Vagina (tissue), 2 donors: ENCODE data around the gene TANK. TPM values are rescaled to one million over a fixed set of nuclear protein-coding genes. Genes with fewer than 3 reads are reported as not detected.
"Not testable (repeated sequence)": the region's sequence is repeated elsewhere in the genome, so short reads cannot be mapped to it uniquely, and the experiment has no call there.

ENCODE experiments used
- DNase-seq, 2 donors: peaks; one replicate each; pipeline ENCODE4 v3.0.0-alpha.2; 2017; ENCODE audit errors: extremely low spot score in 2 of 2
- H3K27ac ChIP-seq: fragments of 200-600 bp; sonication (generic); one replicate; pipeline ENCODE4 v1.5.1; 2019
- H3K27me3 ChIP-seq: fragments of 200-600 bp; sonication (generic); one replicate; pipeline ENCODE4 v1.5.1; 2019
- H3K36me3 ChIP-seq, 2 donors: fragments of 200-600 bp; sonication (generic); one replicate each; pipeline ENCODE4 v1.5.1; 2017 to 2019
- H3K4me1 ChIP-seq: fragments of 200-600 bp; sonication (generic); one replicate; pipeline ENCODE4 v1.5.1; 2019
- H3K4me3 ChIP-seq, 2 donors: fragments of 200-600 bp; sonication (generic); 1 replicate in 1 of 2; 2 replicates in 1 of 2; pipeline ENCODE4 v1.5.1; 2016 to 2019
- H3K9me3 ChIP-seq: fragments of 200-600 bp; sonication (generic); one replicate; pipeline ENCODE4 v1.5.1; 2019
- POLR2A ChIP-seq, 2 donors: fragments of 450-650 bp; IDR thresholded peaks; one replicate each; pipeline ENCODE4 v1.6.1; 2017; ENCODE audit warnings: antibody characterized with exemption in 2 of 2, mild to moderate bottlenecking in 2 of 2, moderate library complexity in 2 of 2
- POLR2AphosphoS5 ChIP-seq, 2 donors: sonication (generic); formaldehyde crosslinking; IDR thresholded peaks; one replicate each; pipeline ENCODE4 v1.9.0; 2017; ENCODE audit warnings: antibody characterized with exemption in 2 of 2, mild to moderate bottlenecking in 2 of 2, low read depth in 1 of 2; ENCODE audit not compliant: insufficient read depth in 1 of 2
- intact Hi-C: fragments of 100-400 bp; cut with DNase I; formaldehyde crosslinking; loops from one replicate; pipeline ENCODE4 v1.15.1; 2023
- total RNA-seq: library from RNA; depleted of rRNA; stranded (reverse); fragments of >200 nt; gene quantifications from one replicate; pipeline ENCODE4 v1.2.3, GENCODE V29; 2016
- TF ChIP-seq, protein P1 (sequence below), 3 experiments: fragments of 450-650 bp in 2 of 3; fragments of 200-600 bp in 1 of 3; sonication (generic) in 1 of 3; IDR thresholded peaks; one replicate each; pipeline ENCODE4 v1.5.1; 2017 to 2019; ENCODE audit warnings: antibody characterized with exemption in 3 of 3, mild to moderate bottlenecking in 2 of 3, moderate library complexity in 2 of 3

Gene TANK
- total RNA-seq, 1 donor from 2014 or later, result 94.0 TPM

DNA sequence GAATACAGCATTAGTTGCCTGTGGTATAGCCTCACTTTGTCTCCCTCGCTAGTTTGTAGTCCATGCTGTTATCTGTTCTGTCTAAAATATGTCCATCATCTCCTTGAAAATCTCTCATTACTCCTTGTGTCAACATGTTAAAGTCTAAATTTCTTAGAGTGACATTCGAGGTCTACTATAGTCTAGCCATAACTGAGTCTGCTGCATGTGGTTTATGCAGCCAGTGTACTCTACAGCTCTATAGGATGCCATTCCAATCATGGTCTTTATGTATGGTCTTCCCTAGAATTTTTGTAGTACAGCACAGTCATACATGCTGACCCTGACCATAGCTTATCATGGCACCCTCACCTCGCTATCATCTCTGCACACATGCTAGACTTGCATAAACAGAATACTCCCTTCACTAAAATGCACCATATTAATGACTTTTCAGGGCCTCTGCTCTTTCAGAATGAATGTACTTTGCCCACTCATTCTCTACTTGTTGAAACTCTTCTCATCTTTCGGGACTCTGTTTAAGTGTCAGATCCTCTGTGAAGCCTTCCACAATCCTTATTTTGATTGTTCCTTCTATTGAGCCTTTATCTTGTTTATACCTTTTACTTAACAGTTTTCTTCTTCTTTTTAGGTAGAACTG is 12.8 kb downstream of the TANK start:
- Histone ChIP-seq H3K27ac (no peak overlapping the region), H3K27me3 (no peaks in the 10 kb centered on the region), H3K9me3 (no peaks in the 10 kb centered on the region), H3K4me3 (no peak overlapping the region), H3K36me3 (no peaks in the 10 kb centered on the region), H3K4me1 (peaks cover 34% of the 10 kb centered on the region)
- TF ChIP-seq POLR2AphosphoS5 (IDR thresholded peaks at IDR 0.05; ENCODE audit: insufficient read depth in 1 of 2, low read depth in 1 of 2) (no peak), POLR2A (IDR thresholded peaks at IDR 0.05) (no peak)
- TF ChIP-seq, protein P1, sequence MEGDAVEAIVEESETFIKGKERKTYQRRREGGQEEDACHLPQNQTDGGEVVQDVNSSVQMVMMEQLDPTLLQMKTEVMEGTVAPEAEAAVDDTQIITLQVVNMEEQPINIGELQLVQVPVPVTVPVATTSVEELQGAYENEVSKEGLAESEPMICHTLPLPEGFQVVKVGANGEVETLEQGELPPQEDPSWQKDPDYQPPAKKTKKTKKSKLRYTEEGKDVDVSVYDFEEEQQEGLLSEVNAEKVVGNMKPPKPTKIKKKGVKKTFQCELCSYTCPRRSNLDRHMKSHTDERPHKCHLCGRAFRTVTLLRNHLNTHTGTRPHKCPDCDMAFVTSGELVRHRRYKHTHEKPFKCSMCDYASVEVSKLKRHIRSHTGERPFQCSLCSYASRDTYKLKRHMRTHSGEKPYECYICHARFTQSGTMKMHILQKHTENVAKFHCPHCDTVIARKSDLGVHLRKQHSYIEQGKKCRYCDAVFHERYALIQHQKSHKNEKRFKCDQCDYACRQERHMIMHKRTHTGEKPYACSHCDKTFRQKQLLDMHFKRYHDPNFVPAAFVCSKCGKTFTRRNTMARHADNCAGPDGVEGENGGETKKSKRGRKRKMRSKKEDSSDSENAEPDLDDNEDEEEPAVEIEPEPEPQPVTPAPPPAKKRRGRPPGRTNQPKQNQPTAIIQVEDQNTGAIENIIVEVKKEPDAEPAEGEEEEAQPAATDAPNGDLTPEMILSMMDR (IDR thresholded peaks at IDR 0.05), result no peak
- intact Hi-C loops, result no loop called here
- DNase-seq, result no peak

DNA sequence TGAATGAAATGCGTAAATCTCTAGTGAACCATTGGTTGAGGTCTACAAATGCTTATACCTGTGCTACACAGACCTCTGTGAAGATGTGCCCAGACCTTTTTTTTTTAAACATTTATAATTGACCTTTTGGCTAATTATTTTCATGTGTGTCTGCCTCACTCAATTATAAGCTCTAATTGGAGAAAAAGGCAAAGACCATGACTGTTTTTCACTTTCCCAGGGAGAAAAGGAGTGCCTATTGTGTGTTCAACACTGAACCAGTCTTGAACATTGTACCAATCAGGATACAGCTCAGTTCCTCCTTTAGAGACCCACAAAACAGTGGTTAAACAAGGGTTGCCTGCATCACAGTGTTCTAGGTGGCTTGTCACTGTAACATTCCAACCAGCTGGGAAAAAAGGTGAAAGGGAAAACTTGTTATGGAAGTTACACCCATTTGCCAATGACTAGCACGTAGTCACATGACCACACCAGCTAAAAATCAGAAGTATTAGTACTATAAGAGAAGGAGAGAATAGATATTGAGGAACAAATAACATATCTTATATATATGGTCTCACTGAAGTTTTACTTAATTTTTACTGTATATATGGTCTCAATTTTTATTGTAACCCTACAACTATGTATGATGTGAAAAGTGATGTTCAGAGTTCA is 13.4 kb downstream of the TANK start:
- Histone ChIP-seq H3K4me1 (peaks cover 34% of the 10 kb centered on the region), H3K4me3 (no peak overlapping the region), H3K27ac (no peak overlapping the region), H3K36me3 (no peaks in the 10 kb centered on the region), H3K27me3 (no peaks in the 10 kb centered on the region), H3K9me3 (no peaks in the 10 kb centered on the region)
- TF ChIP-seq POLR2A (IDR thresholded peaks at IDR 0.05) (no peak), POLR2AphosphoS5 (IDR thresholded peaks at IDR 0.05; ENCODE audit: insufficient read depth in 1 of 2, low read depth in 1 of 2) (no peak)
- TF ChIP-seq, protein P1 (IDR thresholded peaks at IDR 0.05), result no peak
- intact Hi-C loops, result no loop called here
- no peak for DNase-seq

DNA sequence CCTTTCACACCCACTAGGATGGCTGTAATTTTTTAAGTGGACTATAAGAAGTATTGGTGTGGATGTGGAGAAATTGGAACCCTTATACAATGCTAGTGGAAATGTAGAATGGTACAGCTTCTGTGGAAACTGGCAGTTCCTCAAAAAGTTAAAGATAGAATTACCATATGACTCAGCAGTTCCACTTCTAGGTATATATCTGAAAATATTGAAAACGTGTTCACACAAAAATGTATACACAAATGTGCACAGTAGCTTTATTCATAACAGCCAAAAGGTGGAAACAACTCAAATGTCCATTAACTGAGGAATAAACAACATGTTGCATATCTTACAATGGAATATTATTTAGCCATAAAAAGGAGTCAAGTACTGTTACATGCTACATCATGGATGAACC is 17.7 kb downstream of the TANK start:
- DNase-seq, result no peak
- TF ChIP-seq POLR2A (IDR thresholded peaks at IDR 0.05), result no peak
- no peak for TF ChIP-seq POLR2AphosphoS5 (IDR thresholded peaks at IDR 0.05; ENCODE audit: insufficient read depth in 1 of 2, low read depth in 1 of 2)
- TF ChIP-seq, protein P1 (IDR thresholded peaks at IDR 0.05), result no peak
- Histone ChIP-seq H3K4me3 (no peak overlapping the region), H3K27me3 (no peaks in the 10 kb centered on the region), H3K4me1 (peaks cover 11% of the 10 kb centered on the region), H3K9me3 (no peaks in the 10 kb centered on the region), H3K36me3 (peaks cover 0 to 22% of the 10 kb centered on the region in 2 donors), H3K27ac (no peak overlapping the region)
- intact Hi-C loops, result no loop called here

DNA sequence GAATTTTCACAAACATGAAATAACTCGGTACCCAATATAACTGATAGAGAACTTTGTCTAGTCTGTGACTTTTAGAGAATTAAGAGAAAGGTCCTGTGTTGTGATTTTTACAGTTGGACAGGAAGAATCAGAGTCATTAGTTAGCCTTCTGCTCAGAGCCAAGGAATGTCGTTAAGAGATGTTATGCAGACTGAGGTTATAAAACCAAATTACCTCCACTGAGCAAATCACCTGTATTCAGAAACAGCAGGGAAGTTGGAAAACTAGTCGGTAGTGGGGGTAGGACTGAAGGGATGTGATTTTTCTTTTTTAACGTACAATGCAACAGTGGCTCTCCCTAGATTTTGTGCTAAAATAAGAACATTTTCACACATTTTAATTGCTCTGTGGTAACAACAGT is 18.5 kb downstream of the TANK start:
- DNase-seq, result no peak
- Histone ChIP-seq H3K27me3 (no peaks in the 10 kb centered on the region), H3K9me3 (no peaks in the 10 kb centered on the region), H3K4me3 (no peak overlapping the region), H3K36me3 (peaks cover 0 to 22% of the 10 kb centered on the region in 2 donors), H3K4me1 (peaks cover 5% of the 10 kb centered on the region), H3K27ac (no peak overlapping the region)
- intact Hi-C loops, result no loop called here
- TF ChIP-seq POLR2A (IDR thresholded peaks at IDR 0.05) (no peak), POLR2AphosphoS5 (IDR thresholded peaks at IDR 0.05; ENCODE audit: insufficient read depth in 1 of 2, low read depth in 1 of 2) (no peak)
- TF ChIP-seq, protein P1 (IDR thresholded peaks at IDR 0.05), result no peak

DNA sequence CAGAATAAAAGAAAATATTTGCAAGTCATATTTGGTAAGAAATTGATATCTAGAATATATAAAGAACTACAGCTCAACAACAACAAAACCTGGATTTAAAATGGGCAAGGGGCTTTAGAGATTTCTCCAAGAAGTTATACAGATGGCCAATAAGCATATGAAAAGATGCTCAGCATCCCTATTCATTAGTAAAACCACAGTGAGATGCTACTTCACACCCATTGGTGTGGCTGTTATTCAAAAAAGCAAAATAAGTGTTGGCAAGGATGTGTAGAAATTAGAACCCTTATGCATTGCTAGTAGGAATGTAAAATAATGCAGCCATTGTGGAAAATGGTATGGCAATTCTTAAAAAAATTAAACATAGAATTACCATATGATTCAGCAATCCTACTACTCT is 29.8 kb downstream of the TANK start:
- intact Hi-C loops, result no loop called here
- peaks cover 7 to 8% of the 10 kb centered on the region in 2 donors for H3K36me3 ChIP-seq
- no peak for DNase-seq

DNA sequence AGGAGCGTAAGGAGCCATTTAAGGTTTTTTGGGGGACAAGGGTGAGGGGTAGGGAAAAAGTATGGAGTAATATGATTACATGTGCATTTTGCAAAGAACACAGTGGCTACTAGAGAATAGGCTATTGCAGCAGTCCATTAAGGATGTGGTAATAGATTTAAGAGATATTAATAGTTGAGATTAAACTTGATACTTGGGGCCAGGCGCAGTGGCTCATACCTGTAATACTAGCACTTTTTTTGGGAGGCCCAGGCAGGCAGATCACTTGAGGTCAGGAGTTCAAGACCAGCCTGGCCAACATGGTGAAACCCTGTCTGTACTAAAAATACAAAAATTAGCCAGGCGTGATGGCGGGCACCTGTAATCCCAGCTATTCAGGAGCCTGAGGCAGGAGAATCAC is 35.4 kb downstream of the TANK start:
- H3K27ac ChIP-seq, H3K27me3 ChIP-seq, DNase-seq, H3K9me3 ChIP-seq, intact Hi-C loops, H3K4me1 ChIP-seq, H3K4me3 ChIP-seq, H3K36me3 ChIP-seq: not testable (repeated sequence)

More for the DNA sequence above, 29.8 kb downstream of the TANK start:
- Histone ChIP-seq H3K27me3 (no peaks in the 10 kb centered on the region), H3K4me1 (no peaks in the 10 kb centered on the region), H3K27ac (no peak overlapping the region), H3K9me3 (no peaks in the 10 kb centered on the region), H3K4me3 (no peak overlapping the region)
- TF ChIP-seq, protein P1 (IDR thresholded peaks at IDR 0.05), result no peak
- TF ChIP-seq POLR2AphosphoS5 (IDR thresholded peaks at IDR 0.05; ENCODE audit: insufficient read depth in 1 of 2, low read depth in 1 of 2) (no peak), POLR2A (IDR thresholded peaks at IDR 0.05) (no peak)
